Left renal pelvis (tissue), 4 donors: ENCODE results near the gene SLC30A2. TPM values are rescaled to one million over a fixed set of nuclear protein-coding genes. Genes with fewer than 3 reads are reported as not detected.

Experiments
- DNase-seq, 4 donors: peaks; one replicate each; pipeline ENCODE4 v3.0.0-alpha.2; 2013; ENCODE audit warnings: low read depth in 4 of 4, low spot score in 3 of 4
- polyA plus RNA-seq, 4 donors: library from polyadenylated mRNA; unstranded; fragments of 120-200 nt; gene quantifications; one replicate each; pipeline ENCODE4 v1.2.1, GENCODE V29; 2013; ENCODE audit not compliant: insufficient read length in 4 of 4

The SLC30A2 gene
- polyA plus RNA-seq, 4 donors: 0.37 to 5.3 (median 3.6) TPM

GRCh38 chr1:26003262-26003661 is 42.7 kb downstream of the SLC30A2 start:
- no peak for DNase-seq

GRCh38 chr1:25999041-25999800 is 46.7 kb downstream of the SLC30A2 start:
- DNase-seq: no peak

- DNase-seq: peak; percentile 99 to 100 (median 99)
Observed at GRCh38 chr1:25997828-25998761, 47.8 kb downstream of the SLC30A2 start, which contains the start of gene PAFAH2. Gene PAFAH2, minus strand, starts transcription at chr1:25998063. Its CDS starts 7,247 bp downstream, at chr1:25990816.

- DNase-seq: no peak
Observed at GRCh38 chr1:25996966-25997827, 48.7 kb downstream of the SLC30A2 start.

GRCh38 chr1:25994402-25995150 is 51.3 kb downstream of the SLC30A2 start:
- DNase-seq: no peak

GRCh38 chr1:25993197-25993951 is 52.5 kb downstream of the SLC30A2 start:
- DNase-seq: no peak

GRCh38 chr1:25992689-25993171 is 53.2 kb downstream of the SLC30A2 start:
- no peak for DNase-seq

- no peak for DNase-seq
Observed at GRCh38 chr1:25991937-25992688, 53.8 kb downstream of the SLC30A2 start.

GRCh38 chr1:25990702-25991395 is 55.1 kb downstream of the SLC30A2 start:
- no peak for DNase-seq

- no peak for DNase-seq
Observed at GRCh38 chr1:25990251-25990650, 55.7 kb downstream of the SLC30A2 start.

- DNase-seq: no peak
Observed at GRCh38 chr1:25989440-25990234, 56.3 kb downstream of the SLC30A2 start.

- DNase-seq: no peak
Observed at GRCh38 chr1:25987951-25988350, 58.0 kb downstream of the SLC30A2 start.

Other genes starting within 250 kb of the SLC30A2 start
- gene SELENON, start 245.9 kb downstream of the SLC30A2 start, polyA plus RNA-seq: 10 to 100 TPM; 70.5 to 86.0 (median 81.7) TPM
- gene MTFR1L, start 226.2 kb downstream of the SLC30A2 start, polyA plus RNA-seq: 100 to 1,000 TPM in 1 of 4 donors, 10 to 100 TPM in 3; 68.7 to 117 (median 89.4) TPM
- gene AUNIP, start 186.7 kb downstream of the SLC30A2 start, polyA plus RNA-seq: 1 to 10 TPM; 2.8 to 4.5 (median 3.6) TPM
- gene PAQR7, start 170.4 kb downstream of the SLC30A2 start, polyA plus RNA-seq: 10 to 100 TPM; 13.4 to 36.2 (median 28.7) TPM
- gene STMN1, start 139.7 kb downstream of the SLC30A2 start, polyA plus RNA-seq: 1,000 to 10,000 TPM; 1,009 to 1,484 (median 1,179) TPM
- gene PAFAH2, start 48.1 kb downstream of the SLC30A2 start, polyA plus RNA-seq: 10 to 100 TPM in 3 of 4 donors, 1 to 10 TPM in 1; 5.0 to 20.0 (median 17.2) TPM
- 1 to 10 TPM; 1.2 to 2.2 (median 1.9) TPM for gene EXTL1, start 24.3 kb downstream of the SLC30A2 start, polyA plus RNA-seq
- gene TRIM63, start 21.5 kb upstream of the SLC30A2 start, polyA plus RNA-seq: under 1 TPM; 0.07 to 0.98 (median 0.75) TPM
- 10 to 100 TPM; 16.5 to 22.8 (median 19.8) TPM for gene PDIK1L, start 65.7 kb upstream of the SLC30A2 start, polyA plus RNA-seq
- 1 to 10 TPM in 3 of 4 donors, under 1 TPM in 1; 0.50 to 1.2 (median 1.2) TPM for gene FAM110D, start 113.0 kb upstream of the SLC30A2 start, polyA plus RNA-seq
- gene C1orf232, start 122.8 kb upstream of the SLC30A2 start, polyA plus RNA-seq: under 1 TPM in 1 of 4 donors, not detected in 3; 0.56 TPM
- gene ZNF593, start 123.8 kb upstream of the SLC30A2 start, polyA plus RNA-seq: 10 to 100 TPM; 10.2 to 20.9 (median 14.4) TPM
- gene ZNF593OS, start 125.7 kb upstream of the SLC30A2 start, polyA plus RNA-seq: 1 to 10 TPM in 3 of 4 donors, under 1 TPM in 1; 0.74 to 2.0 (median 1.2) TPM
- 10 to 100 TPM in 2 of 4 donors, 1 to 10 TPM in 2; 2.1 to 20.9 (median 14.2) TPM for gene CNKSR1, start 131.4 kb upstream of the SLC30A2 start, polyA plus RNA-seq
- gene CATSPER4, start 144.5 kb upstream of the SLC30A2 start, polyA plus RNA-seq: under 1 TPM in 1 of 4 donors, not detected in 3; 0.12 TPM
- 10 to 100 TPM; 12.8 to 20.4 (median 17.5) TPM for gene CEP85, start 188.1 kb upstream of the SLC30A2 start, polyA plus RNA-seq
- 100 to 1,000 TPM in 3 of 4 donors, 10 to 100 TPM in 1; 98.1 to 119 (median 104) TPM for gene SH3BGRL3, start 234.0 kb upstream of the SLC30A2 start, polyA plus RNA-seq